HepG2 (cell line): Measurements from ENCODE around the gene NCOA5. TPM values are rescaled to one million over a fixed set of nuclear protein-coding genes. Genes with fewer than 3 reads are reported as not detected.
A peak's percentile ranks its signal among the peaks of the same experiment; 100 is the strongest.

Source experiments
- CSRNP1 ChIP-seq: sonication (generic); formaldehyde crosslinking; IDR thresholded peaks from 2 replicates; pipeline ENCODE4 v1.8.1; 2023; ENCODE audit warnings: mild to moderate bottlenecking, missing genetic modification reagents
- HOXA3 ChIP-seq: sonication (generic); formaldehyde crosslinking; IDR thresholded peaks from 2 replicates; pipeline ENCODE4 v1.5.0; 2020; ENCODE audit warnings: missing genetic modification reagents
- KDM6A ChIP-seq: IDR thresholded peaks from 2 replicates; pipeline ENCODE4 v1.6.1; 2016; ENCODE audit warnings: low read depth
- MAFF ChIP-seq: IDR thresholded peaks from 2 replicates; pipeline ENCODE4 v1.6.1; 2011; ENCODE audit warnings: low read depth, low read length, improper control_type of control experiment
- MED1 ChIP-seq: sonication (generic); formaldehyde crosslinking; IDR thresholded peaks from 2 replicates; pipeline ENCODE4 v1.4.0; 2020; ENCODE audit warnings: missing genetic modification reagents
- NAIF1 ChIP-seq: sonication (generic); formaldehyde crosslinking; IDR thresholded peaks from 2 replicates; pipeline ENCODE4 v1.5.0; 2020; ENCODE audit warnings: mild to moderate bottlenecking, missing genetic modification reagents, borderline replicate concordance
- ONECUT2 ChIP-seq: sonication (generic); formaldehyde crosslinking; IDR thresholded peaks from 2 replicates; pipeline ENCODE4 v1.4.0; 2020; ENCODE audit warnings: missing genetic modification reagents
- REL ChIP-seq: sonication (generic); formaldehyde crosslinking; conservative IDR thresholded peaks from 2 replicates; pipeline ENCODE4 v1.8.0; 2022; ENCODE audit warnings: mild to moderate bottlenecking, missing genetic modification reagents, moderate library complexity
- SP1 ChIP-seq, 2 experiments: fragments of 450-650 bp in 1 of 2; sonication (generic) in 1 of 2; formaldehyde crosslinking in 1 of 2; IDR thresholded peaks; 2 replicates each; pipeline versions ENCODE4 v1.4.0 to v1.6.1; 2016 to 2020; ENCODE audit warnings: missing genetic modification reagents in 1 of 2
- STAT5B ChIP-seq: sonication (generic); formaldehyde crosslinking; IDR thresholded peaks from 2 replicates; pipeline ENCODE4 v1.4.0; 2020; ENCODE audit warnings: missing genetic modification reagents
- THAP8 ChIP-seq: sonication (generic); formaldehyde crosslinking; IDR thresholded peaks from 2 replicates; pipeline ENCODE4 v1.5.1; 2020; ENCODE audit warnings: missing genetic modification reagents, mild to moderate bottlenecking, borderline replicate concordance
- TIGD3 ChIP-seq: sonication (generic); formaldehyde crosslinking; IDR thresholded peaks from 2 replicates; pipeline ENCODE4 v1.5.1; 2020; ENCODE audit warnings: mild to moderate bottlenecking, missing genetic modification reagents, borderline replicate concordance
- ZNF235 ChIP-seq: sonication (generic); formaldehyde crosslinking; IDR thresholded peaks from 2 replicates; pipeline ENCODE4 v1.8.1; 2023; ENCODE audit warnings: mild to moderate bottlenecking, missing genetic modification reagents, borderline replicate concordance
- ZNF260 ChIP-seq: sonication (generic); formaldehyde crosslinking; IDR thresholded peaks from 2 replicates; pipeline ENCODE4 v1.4.0; 2020; ENCODE audit warnings: missing genetic modification reagents, low read depth, mild to moderate bottlenecking, borderline replicate concordance
- ZNF362 ChIP-seq: sonication (generic); formaldehyde crosslinking; IDR thresholded peaks from 2 replicates; pipeline ENCODE4 v1.4.0; 2020; ENCODE audit warnings: missing genetic modification reagents, mild to moderate bottlenecking, borderline replicate concordance
- ZNF513 ChIP-seq: sonication (generic); formaldehyde crosslinking; conservative IDR thresholded peaks from 2 replicates; pipeline ENCODE4 v1.5.0; 2020; ENCODE audit warnings: missing genetic modification reagents
- ZNF570 ChIP-seq: sonication (generic); formaldehyde crosslinking; IDR thresholded peaks from 2 replicates; pipeline ENCODE4 v1.4.0; 2020; ENCODE audit warnings: mild to moderate bottlenecking, missing genetic modification reagents, borderline replicate concordance
- ZNF577 ChIP-seq: sonication (generic); formaldehyde crosslinking; IDR thresholded peaks from 2 replicates; pipeline ENCODE4 v1.4.0; 2020; ENCODE audit warnings: mild to moderate bottlenecking, low read depth, missing genetic modification reagents, borderline replicate concordance
- ZNF660 ChIP-seq: sonication (generic); formaldehyde crosslinking; IDR thresholded peaks from 2 replicates; pipeline ENCODE4 v1.5.1; 2020; ENCODE audit warnings: mild to moderate bottlenecking, low read depth, missing genetic modification reagents, borderline replicate concordance
- polyA plus RNA-seq, 8 experiments: library from polyadenylated mRNA; depleted of rRNA in 3 of 8; stranded (reverse) in 7 of 8; unstranded in 1 of 8; fragments of >200 nt; fragmentation: Illumina TruSeq in 4 of 8; extraction: Trizol in 4 of 8; gene quantifications; 2 replicates each; pipeline versions ENCODE4 v1.2.1 to v1.2.3, GENCODE V29; 2011 to 2016; ENCODE audit warnings: low read depth in 4 of 8, missing spikeins in 1 of 8, mixed read lengths in 1 of 8; ENCODE audit not compliant: insufficient read depth in 1 of 8
- total RNA-seq, 5 experiments: library from RNA; depleted of rRNA; stranded (reverse); fragments of >200 nt; fragmentation: Illumina TruSeq; extraction: Trizol; gene quantifications; 2 replicates each; pipeline ENCODE4 v1.2.3, GENCODE V29; 2016; ENCODE audit warnings: low read depth in 1 of 5

The NCOA5 gene
- total and polyA plus RNA-seq, 2 of the 13 experiments (the other 11 are each of a cell fraction or from before 2014, with no cell fraction given), result 16.5 to 28.4 TPM

GRCh38 chr20:46027245-46027853 lies 62.4 kb downstream of the NCOA5 start (continued):
- TF ChIP-seq ZNF362 (CRISPR knock-in tag), result no peak
- TF ChIP-seq ONECUT2 (CRISPR knock-in tag), result peak; percentile 26; the same call in 1 of the 2 replicates
- no peak for TF ChIP-seq ZNF570 (CRISPR knock-in tag)
- no peak for TF ChIP-seq HOXA3 (CRISPR knock-in tag)
- no peak for TF ChIP-seq ZNF577 (CRISPR knock-in tag)
- no peak for TF ChIP-seq SP1 (IDR thresholded peaks at IDR 0.05)
- no peak for TF ChIP-seq SP1 (CRISPR knock-in tag; IDR thresholded peaks at IDR 0.05)
- no peak for TF ChIP-seq NAIF1 (CRISPR knock-in tag)
- TF ChIP-seq ZNF260 (CRISPR knock-in tag), result no peak
- no peak for TF ChIP-seq ZNF513 (CRISPR knock-in tag)
- TF ChIP-seq STAT5B, result peak; percentile 36; the same call in 1 of the 2 replicates
- no peak for TF ChIP-seq KDM6A (CRISPR knock-in tag)
- TF ChIP-seq THAP8 (CRISPR knock-in tag), result no peak
- TF ChIP-seq MED1 (CRISPR knock-in tag), result no peak
- no peak for TF ChIP-seq ZNF235
- TF ChIP-seq REL (CRISPR knock-in tag), result no peak
- no peak for TF ChIP-seq MAFF
- no peak for TF ChIP-seq ZNF660
- no peak for TF ChIP-seq CSRNP1 (CRISPR knock-in tag)
- TF ChIP-seq TIGD3 (CRISPR knock-in tag), result no peak
